ENCODE measurements around the gene MSTN. TPM values are rescaled to one million over a fixed set of nuclear protein-coding genes. Genes with fewer than 3 reads are reported as not detected.

The MSTN gene
- total RNA-seq, 2 experiments from 2014 or later: not detected

GRCh38 chr2:190062053-190062452 is 476 bp downstream of the MSTN start:
- no peaks in the 10 kb centered on the region for H3K36me3 ChIP-seq (ENCODE audit: insufficient read depth, low read length)
- H3K4me3 Mint-ChIP-seq: no peak overlapping the region
- no peaks in the 10 kb centered on the region for H3K27me3 ChIP-seq (ENCODE audit: control insufficient read depth in 1 of 2, insufficient read depth in 2 of 2, low read length in 2 of 2)
- DNase-seq (no peak), ATAC-seq (ENCODE audit: poor library complexity) (no peak)
- CTCF ChIA-PET: interaction anchor here (1.0 kb wide), 1 partner anchor 22 kb away, joined by 3 read pairs; no protein-coding TSS in a partner anchor
- H3K9me3 Mint-ChIP-seq: no peaks in the 10 kb centered on the region
- H3K27ac Mint-ChIP-seq: no peak overlapping the region
- H3K27ac ChIP-seq (ENCODE audit: low read depth in 1 of 2, low read length in 2 of 2): no peak overlapping the region
- no peaks in the 10 kb centered on the region for H3K36me3 Mint-ChIP-seq (ENCODE audit: low read depth)
- POLR2A ChIA-PET: no interaction called here
- H3K27me3 Mint-ChIP-seq: no peaks in the 10 kb centered on the region
- H3K4me1 ChIP-seq (ENCODE audit: insufficient read depth, low read length): no peaks in the 10 kb centered on the region
- no peak for TF ChIP-seq CTCF (IDR thresholded peaks at IDR 0.05)
- no peak overlapping the region for H3K4me3 ChIP-seq (ENCODE audit: low read length)
- H3K4me1 Mint-ChIP-seq (ENCODE audit: low read depth): no peaks in the 10 kb centered on the region
- intact Hi-C loops (cut with DNase I, micrococcal nuclease): no loop called here
- H3K9me3 ChIP-seq (ENCODE audit: control insufficient read depth in 1 of 2, insufficient read depth in 1 of 2, low read length in 2 of 2): no peaks in the 10 kb centered on the region

GRCh38 chr2:190060626-190061025 is 1.9 kb downstream of the MSTN start:
- Mint-ChIP-seq H3K4me3 (no peak overlapping the region), H3K9me3 (no peaks in the 10 kb centered on the region), H3K27ac (no peak overlapping the region), H3K27me3 (no peaks in the 10 kb centered on the region), H3K4me1 (ENCODE audit: low read depth) (no peaks in the 10 kb centered on the region), H3K36me3 (ENCODE audit: low read depth) (no peaks in the 10 kb centered on the region)
- no peaks in the 10 kb centered on the region for H3K9me3 ChIP-seq (ENCODE audit: control insufficient read depth in 1 of 2, insufficient read depth in 1 of 2, low read length in 2 of 2)
- POLR2A ChIA-PET: no interaction called here
- DNase-seq (no peak), ATAC-seq (ENCODE audit: poor library complexity) (no peak)
- intact Hi-C loops (cut with DNase I, micrococcal nuclease): no loop called here
- CTCF ChIA-PET: interaction anchor here (1.2 kb wide), 1 partner anchor 14 kb away, joined by 3 read pairs; no protein-coding TSS in a partner anchor
- H3K27ac ChIP-seq (ENCODE audit: low read depth in 1 of 2, low read length in 2 of 2): no peak overlapping the region
- no peak overlapping the region for H3K4me3 ChIP-seq (ENCODE audit: low read length)
- no peaks in the 10 kb centered on the region for H3K27me3 ChIP-seq (ENCODE audit: control insufficient read depth in 1 of 2, insufficient read depth in 2 of 2, low read length in 2 of 2)
- no peaks in the 10 kb centered on the region for H3K36me3 ChIP-seq (ENCODE audit: insufficient read depth, low read length)
- no peaks in the 10 kb centered on the region for H3K4me1 ChIP-seq (ENCODE audit: insufficient read depth, low read length)
- no peak for TF ChIP-seq CTCF (IDR thresholded peaks at IDR 0.05)

- H3K27me3 ChIP-seq (ENCODE audit: control insufficient read depth in 1 of 2, insufficient read depth in 2 of 2, low read length in 2 of 2): no peaks in the 10 kb centered on the region
Observed at GRCh38 chr2:190060019-190060418, 2.5 kb downstream of the MSTN start.

More at GRCh38 chr2:190060019-190060418, 2.5 kb downstream of the MSTN start:
- Histone ChIP-seq H3K9me3 (ENCODE audit: control insufficient read depth in 1 of 2, insufficient read depth in 1 of 2, low read length in 2 of 2) (no peaks in the 10 kb centered on the region), H3K27ac (ENCODE audit: low read depth in 1 of 2, low read length in 2 of 2) (no peak overlapping the region), H3K4me3 (ENCODE audit: low read length) (no peak overlapping the region), H3K4me1 (ENCODE audit: insufficient read depth, low read length) (no peaks in the 10 kb centered on the region), H3K36me3 (ENCODE audit: insufficient read depth, low read length) (no peaks in the 10 kb centered on the region)
- no peaks in the 10 kb centered on the region for H3K4me1 Mint-ChIP-seq (ENCODE audit: low read depth)
- TF ChIP-seq CTCF (IDR thresholded peaks at IDR 0.05): no peak
- DNase-seq: no peak
- H3K36me3 Mint-ChIP-seq (ENCODE audit: low read depth): no peaks in the 10 kb centered on the region
- ATAC-seq (ENCODE audit: poor library complexity): no peak
- ChIA-PET POLR2A (no interaction called here), CTCF (interaction anchor here (1.2 kb wide), 1 partner anchor 14 kb away, joined by 3 read pairs; no protein-coding TSS in a partner anchor)
- H3K9me3 Mint-ChIP-seq: no peaks in the 10 kb centered on the region
- intact Hi-C loops (cut with DNase I, micrococcal nuclease): no loop called here
- H3K27me3 Mint-ChIP-seq: no peaks in the 10 kb centered on the region
- no peak overlapping the region for H3K27ac Mint-ChIP-seq
- no peak overlapping the region for H3K4me3 Mint-ChIP-seq
